Astrocyte (in vitro differentiated cells and primary cell): ENCODE data around the gene SCNN1G. TPM values are rescaled to one million over a fixed set of nuclear protein-coding genes. Genes with fewer than 3 reads are reported as not detected.

ENCODE experiments used
- DNase-seq: peaks from one replicate; pipeline ENCODE4 v3.0.0-alpha.2; 2010; ENCODE audit warnings: low read depth
- FAIRE-seq: peaks from 2 replicates; lab custom pipeline; 2011; peaks lifted over from hg19 to GRCh38; lab: Jason Lieb, UNC
- H2AFZ ChIP-seq: 2 replicates; pipeline ENCODE4 v1.6.0; 2012; ENCODE audit warnings: low read depth, low read length, inconsistent platforms
- H3K27ac ChIP-seq: 2 replicates; pipeline ENCODE4 v1.5.1; 2011; ENCODE audit warnings: low read depth, low read length, inconsistent platforms
- H3K27me3 ChIP-seq: 2 replicates; pipeline ENCODE4 v1.6.0; 2011; ENCODE audit warnings: low read length, inconsistent platforms; ENCODE audit not compliant: insufficient read depth
- H3K36me3 ChIP-seq: 2 replicates; pipeline ENCODE4 v1.5.1; 2011; ENCODE audit warnings: low read length, inconsistent platforms; ENCODE audit not compliant: insufficient read depth
- H3K4me1 ChIP-seq: 2 replicates; pipeline ENCODE4 v1.5.1; 2011; ENCODE audit warnings: low read length, inconsistent platforms; ENCODE audit not compliant: insufficient read depth
- H3K4me2 ChIP-seq: 2 replicates; pipeline ENCODE4 v1.6.0; 2012; ENCODE audit warnings: low read length, inconsistent platforms
- H3K4me3 ChIP-seq: 2 replicates; pipeline ENCODE4 v1.5.1; 2011; ENCODE audit warnings: low read depth, mild to moderate bottlenecking, low read length, inconsistent platforms; ENCODE audit not compliant: insufficient read depth
- H3K79me2 ChIP-seq: 2 replicates; pipeline ENCODE4 v1.6.0; 2012; ENCODE audit warnings: mild to moderate bottlenecking, low read length, inconsistent platforms; ENCODE audit not compliant: insufficient read depth
- H3K9ac ChIP-seq: 2 replicates; pipeline ENCODE4 v1.6.0; 2012; ENCODE audit warnings: mild to moderate bottlenecking, low read length, inconsistent platforms
- H3K9me3 ChIP-seq: 2 replicates; pipeline ENCODE4 v1.5.1; 2012; ENCODE audit warnings: low read depth, mild to moderate bottlenecking, low read length, inconsistent platforms; ENCODE audit not compliant: insufficient read depth
- H4K20me1 ChIP-seq: 2 replicates; pipeline ENCODE4 v1.6.0; 2012; ENCODE audit warnings: low read length, inconsistent platforms; ENCODE audit not compliant: insufficient read depth
- H3K27ac Mint-ChIP-seq: one replicate; pipeline ENCODE4 v1.8.0; 2021; ENCODE audit warnings: mild to moderate bottlenecking, mixed read lengths; ENCODE audit not compliant: unreplicated experiment
- H3K27me3 Mint-ChIP-seq: one replicate; pipeline ENCODE4 v1.8.0; 2021; ENCODE audit warnings: low read depth, mixed read lengths; ENCODE audit not compliant: unreplicated experiment
- H3K36me3 Mint-ChIP-seq: one replicate; pipeline ENCODE4 v1.8.0; 2021; ENCODE audit warnings: low read depth, mixed read lengths; ENCODE audit not compliant: unreplicated experiment
- H3K4me1 Mint-ChIP-seq: one replicate; pipeline ENCODE4 v1.8.0; 2021; ENCODE audit warnings: low read depth, mixed read lengths; ENCODE audit not compliant: unreplicated experiment
- H3K4me3 Mint-ChIP-seq: one replicate; pipeline ENCODE4 v1.8.0; 2021; ENCODE audit warnings: mild to moderate bottlenecking, moderate library complexity, mixed read lengths; ENCODE audit not compliant: unreplicated experiment
- H3K9me3 Mint-ChIP-seq: one replicate; pipeline ENCODE4 v1.8.0; 2021; ENCODE audit warnings: mild to moderate bottlenecking, mixed read lengths; ENCODE audit not compliant: unreplicated experiment
- CTCF ChIP-seq: IDR thresholded peaks from 2 replicates; pipeline ENCODE4 v1.5.1; 2011; ENCODE audit warnings: low read depth, mild to moderate bottlenecking, inconsistent platforms, low read length, moderate library complexity; ENCODE audit not compliant: insufficient read depth
- EZH2 ChIP-seq: IDR thresholded peaks from 2 replicates; pipeline ENCODE4 v1.6.1; 2012; ENCODE audit warnings: mild to moderate bottlenecking, low read length, inconsistent platforms; ENCODE audit not compliant: insufficient read depth
- total RNA-seq: library from RNA; stranded (reverse); gene quantifications from 2 replicates; pipeline ENCODE4 v1.2.1, GENCODE V29; 2021

Gene SCNN1G
- total RNA-seq, 1 donor from 2014 or later = not detected

GRCh38 chr16:23206986-23207385 lies 24.4 kb downstream of the SCNN1G start:
- H3K4me3 ChIP-seq = no peak overlapping the region
- H3K27ac Mint-ChIP-seq = no peak overlapping the region
- no peaks in the 10 kb centered on the region for H3K36me3 ChIP-seq
- H3K79me2 ChIP-seq = no peaks in the 10 kb centered on the region
- H3K27me3 Mint-ChIP-seq = peaks cover 31% of the 10 kb centered on the region
- H3K9ac ChIP-seq = no peak overlapping the region
- TF ChIP-seq EZH2 (no peak), CTCF (no peak)
- no peak overlapping the region for H2AFZ ChIP-seq
- H3K27ac ChIP-seq = no peak overlapping the region
- DNase-seq = no peak
- H3K4me2 ChIP-seq = no peak overlapping the region
- H3K36me3 Mint-ChIP-seq = no peaks in the 10 kb centered on the region
- H3K4me1 Mint-ChIP-seq = no peaks in the 10 kb centered on the region
- H3K9me3 ChIP-seq = no peaks in the 10 kb centered on the region
- H3K27me3 ChIP-seq = no peaks in the 10 kb centered on the region
- FAIRE-seq = no peak
- H4K20me1 ChIP-seq = no peaks in the 10 kb centered on the region
- no peaks in the 10 kb centered on the region for H3K4me1 ChIP-seq
- H3K9me3 Mint-ChIP-seq = peaks cover 2% of the 10 kb centered on the region
- H3K4me3 Mint-ChIP-seq = no peak overlapping the region

GRCh38 chr16:23207485-23207884 lies 24.9 kb downstream of the SCNN1G start:
- H3K79me2 ChIP-seq = no peaks in the 10 kb centered on the region
- Mint-ChIP-seq H3K4me1 (no peaks in the 10 kb centered on the region), H3K27ac (no peak overlapping the region), H3K9me3 (peaks cover 2% of the 10 kb centered on the region), H3K4me3 (no peak overlapping the region), H3K36me3 (no peaks in the 10 kb centered on the region), H3K27me3 (peaks cover 28% of the 10 kb centered on the region)
- no peak overlapping the region for H3K4me3 ChIP-seq
- no peaks in the 10 kb centered on the region for H3K4me1 ChIP-seq
- FAIRE-seq (no peak), DNase-seq (no peak)
- no peak overlapping the region for H3K27ac ChIP-seq
- H4K20me1 ChIP-seq = no peaks in the 10 kb centered on the region
- no peaks in the 10 kb centered on the region for H3K9me3 ChIP-seq
- no peak overlapping the region for H3K9ac ChIP-seq
- H2AFZ ChIP-seq = no peak overlapping the region
- no peak overlapping the region for H3K4me2 ChIP-seq
- TF ChIP-seq CTCF (no peak), EZH2 (no peak)
- no peaks in the 10 kb centered on the region for H3K27me3 ChIP-seq
- H3K36me3 ChIP-seq = no peaks in the 10 kb centered on the region

- no peaks in the 10 kb centered on the region for H3K4me1 Mint-ChIP-seq
- no peak overlapping the region for H3K27ac ChIP-seq
- H3K4me3 ChIP-seq = no peak overlapping the region
- no peaks in the 10 kb centered on the region for H4K20me1 ChIP-seq
- FAIRE-seq (no peak), DNase-seq (no peak)
- no peak overlapping the region for H2AFZ ChIP-seq
- TF ChIP-seq EZH2 (no peak), CTCF (no peak)
- H3K36me3 Mint-ChIP-seq = no peaks in the 10 kb centered on the region
- no peaks in the 10 kb centered on the region for H3K27me3 ChIP-seq
- H3K9me3 Mint-ChIP-seq = peaks cover 2% of the 10 kb centered on the region
- H3K4me1 ChIP-seq = no peaks in the 10 kb centered on the region
- H3K79me2 ChIP-seq = no peaks in the 10 kb centered on the region
- H3K27ac Mint-ChIP-seq = no peak overlapping the region
- no peaks in the 10 kb centered on the region for H3K9me3 ChIP-seq
- H3K27me3 Mint-ChIP-seq = peaks cover 22% of the 10 kb centered on the region
- no peak overlapping the region for H3K4me3 Mint-ChIP-seq
- no peak overlapping the region for H3K9ac ChIP-seq
- H3K4me2 ChIP-seq = no peak overlapping the region
- no peaks in the 10 kb centered on the region for H3K36me3 ChIP-seq
Measured at GRCh38 chr16:23209606-23210005, 27.1 kb downstream of the SCNN1G start.
